Breast epithelium (tissue), 3 donors: Measurements from ENCODE around the gene ZFHX2.

Experiments used
- CTCF ChIP-seq, 3 donors: fragments of 450-650 bp; IDR thresholded peaks; one replicate each; pipeline ENCODE4 v1.5.1; 2016 to 2017; ENCODE audit warnings: antibody characterized with exemption in 3 of 3, mild to moderate bottlenecking in 3 of 3, moderate library complexity in 3 of 3
- POLR2A ChIP-seq: fragments of 450-650 bp; IDR thresholded peaks from one replicate; pipeline ENCODE4 v1.6.1; 2016; ENCODE audit warnings: antibody characterized with exemption, mild to moderate bottlenecking, moderate library complexity
- POLR2AphosphoS5 ChIP-seq, 3 donors: sonication (generic); formaldehyde crosslinking; IDR thresholded peaks; one replicate each; pipeline ENCODE4 v1.6.1; 2017; ENCODE audit warnings: antibody characterized with exemption in 3 of 3

DNA sequence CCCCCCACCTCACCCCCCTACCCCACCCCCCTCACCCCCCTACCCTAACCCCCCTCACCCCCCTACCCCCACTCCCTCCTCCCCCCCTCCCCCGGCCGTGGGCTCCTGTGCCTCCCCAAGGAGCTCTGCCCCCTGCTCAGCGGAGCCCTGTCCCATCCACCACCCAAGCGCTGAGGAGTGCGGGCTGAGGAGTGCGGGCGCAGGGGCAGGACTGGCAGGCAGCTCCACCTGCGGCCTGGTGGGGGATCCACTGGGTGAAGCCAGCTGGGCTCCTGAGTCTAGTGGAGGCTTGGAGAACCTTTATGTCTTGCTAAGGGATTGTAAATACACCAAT is 29.4 kb upstream of the ZFHX2 start:
- no peak for TF ChIP-seq CTCF (IDR thresholded peaks at IDR 0.05)
- no peak for TF ChIP-seq POLR2A
- TF ChIP-seq POLR2AphosphoS5 (IDR thresholded peaks at IDR 0.05): no peak
